Hematopoietic multipotent progenitor cell treated with erythropoietin and hydrocortisone succinate and interleukin-3 and kit ligand, for 17 days (in vitro differentiated cells): ENCODE data around the gene FOXG1.

Experiments
- DNase-seq: peaks from one replicate; pipeline ENCODE4 v3.0.0-alpha.2; 2015; ENCODE audit warnings: low spot score

Gene FOXG1

GRCh38 chr14:28766469-28766955 lies at the start of gene FOXG1:
TSS of gene FOXG1 (plus strand) at chr14:28766787. CDS start at chr14:28767280, 493 bp downstream.
- DNase-seq: no peak

DNA sequence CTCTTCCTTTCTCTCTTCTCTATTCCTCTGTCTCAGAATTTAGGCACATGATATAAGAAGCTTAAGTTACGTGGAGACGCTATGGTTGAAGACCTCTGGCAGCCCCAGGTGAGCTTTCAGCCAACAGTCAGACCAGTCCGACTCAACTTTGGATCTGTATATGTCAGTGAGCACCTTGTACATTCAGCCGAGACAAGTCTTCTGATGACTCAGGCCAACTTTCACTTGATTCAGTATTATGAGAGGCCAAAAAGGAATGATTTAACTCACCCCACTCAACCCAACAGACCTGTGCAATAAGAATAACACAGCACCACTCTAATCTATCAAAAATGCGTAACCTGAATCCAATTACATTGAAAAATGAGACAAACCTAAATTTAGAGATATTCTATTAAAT lies 47.5 kb upstream of the FOXG1 start:
- no peak for DNase-seq

DNA sequence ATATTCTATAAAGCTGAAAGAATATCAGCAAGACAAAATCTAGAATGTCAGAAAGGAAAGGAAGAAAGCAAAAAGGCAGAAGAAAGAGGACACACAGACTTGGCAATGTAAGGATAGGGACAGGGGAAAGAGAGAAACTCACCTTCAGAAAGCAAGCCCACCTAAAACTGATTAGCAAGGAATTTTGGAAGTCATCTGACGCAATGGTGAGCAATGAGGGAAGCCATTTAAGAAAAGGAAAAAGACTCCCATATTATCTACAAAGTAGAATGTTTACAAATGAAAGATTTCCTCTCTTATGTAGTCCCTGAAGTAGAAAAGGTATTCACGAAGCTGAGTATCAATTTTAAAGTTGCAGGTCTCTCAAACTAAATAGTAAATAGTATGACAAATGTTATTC lies 35.2 kb upstream of the FOXG1 start:
- DNase-seq: no peak

GRCh38 chr14:28742171-28742846 lies 24.3 kb upstream of the FOXG1 start:
- DNase-seq: no peak

- no peak for DNase-seq
Observed at GRCh38 chr14:28744126-28744525, 22.5 kb upstream of the FOXG1 start.

- DNase-seq: no peak
Observed at GRCh38 chr14:28745176-28745575, 21.4 kb upstream of the FOXG1 start.

DNA sequence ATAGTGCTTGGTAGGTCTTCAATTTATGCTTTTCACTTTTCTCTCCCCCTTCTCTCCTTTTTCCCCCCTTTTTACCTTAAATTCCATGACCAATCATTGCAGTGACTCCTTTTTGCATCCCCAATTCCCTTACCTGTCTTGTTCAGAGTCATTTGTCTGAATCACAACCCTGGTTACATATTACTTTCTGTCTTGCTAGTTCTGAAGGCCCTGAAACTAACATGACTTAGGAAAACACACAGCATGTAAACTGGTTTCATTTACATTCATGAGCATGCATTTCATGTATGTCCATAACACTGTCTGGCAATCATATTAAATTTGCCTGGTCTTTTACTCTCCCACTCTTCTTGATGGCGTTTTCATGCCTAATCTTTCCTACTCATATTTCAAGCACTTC lies 20.3 kb upstream of the FOXG1 start:
- no peak for DNase-seq

GRCh38 chr14:28751467-28752058 lies 15.0 kb upstream of the FOXG1 start:
- DNase-seq: no peak

DNA sequence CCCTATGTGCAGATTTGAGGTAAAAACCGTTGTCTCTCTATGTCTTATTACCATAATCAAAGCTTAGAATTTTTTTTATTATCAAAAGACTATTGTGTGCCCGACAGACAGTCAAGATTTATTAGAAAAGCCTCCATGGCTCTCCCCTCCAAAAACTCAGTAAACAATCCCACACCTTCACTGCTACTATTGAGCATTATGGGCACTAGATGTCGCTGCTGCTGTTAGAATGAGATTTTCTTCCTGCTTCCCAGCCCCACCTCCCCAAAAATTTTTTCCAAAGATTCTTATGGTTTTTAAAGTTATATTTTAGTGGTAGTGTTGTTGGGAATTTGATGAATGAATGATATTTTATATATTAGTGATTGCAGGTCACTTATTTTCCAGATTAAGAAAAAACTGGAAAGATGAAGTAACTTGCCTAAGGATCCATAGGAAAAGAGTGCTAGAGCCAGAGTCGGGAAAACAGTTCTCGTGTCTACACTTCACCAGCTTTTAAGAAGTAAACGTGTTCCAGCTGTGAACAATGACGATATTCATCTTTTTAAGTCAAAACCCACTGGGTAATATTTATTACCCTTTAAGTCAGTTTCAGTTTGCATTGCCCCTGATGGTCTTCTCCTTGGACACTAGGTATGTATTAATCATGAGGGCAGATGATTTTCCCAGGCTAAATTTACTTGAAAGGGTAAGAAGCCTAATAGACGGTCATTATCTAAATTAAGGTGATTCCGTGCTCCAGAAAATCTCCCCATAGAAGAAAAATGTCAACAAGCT lies 12.2 kb upstream of the FOXG1 start:
- no peak for DNase-seq

GRCh38 chr14:28755198-28755815 lies 11.3 kb upstream of the FOXG1 start:
- no peak for DNase-seq

DNA sequence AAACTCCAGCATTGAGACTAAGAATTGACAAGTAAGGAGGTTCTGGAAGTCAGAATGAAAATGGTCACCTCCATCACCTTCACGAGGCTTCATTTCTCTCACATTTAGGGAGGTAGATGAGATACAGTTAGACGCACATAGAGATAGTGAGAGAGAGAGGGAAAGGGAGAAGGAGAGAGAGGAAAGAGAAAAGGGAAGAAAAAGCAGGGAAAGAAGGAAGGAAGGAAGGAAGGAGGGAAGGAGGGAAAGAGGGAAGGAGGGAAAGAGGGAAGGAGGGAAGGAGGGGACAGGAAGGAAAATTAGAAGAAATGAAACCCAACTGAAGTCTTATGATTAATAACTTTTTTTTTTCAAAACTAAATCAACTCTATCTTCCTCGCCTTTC lies 10.7 kb upstream of the FOXG1 start:
- no peak for DNase-seq

GRCh38 chr14:28756269-28756883 lies 10.2 kb upstream of the FOXG1 start:
- no peak for DNase-seq

DNA sequence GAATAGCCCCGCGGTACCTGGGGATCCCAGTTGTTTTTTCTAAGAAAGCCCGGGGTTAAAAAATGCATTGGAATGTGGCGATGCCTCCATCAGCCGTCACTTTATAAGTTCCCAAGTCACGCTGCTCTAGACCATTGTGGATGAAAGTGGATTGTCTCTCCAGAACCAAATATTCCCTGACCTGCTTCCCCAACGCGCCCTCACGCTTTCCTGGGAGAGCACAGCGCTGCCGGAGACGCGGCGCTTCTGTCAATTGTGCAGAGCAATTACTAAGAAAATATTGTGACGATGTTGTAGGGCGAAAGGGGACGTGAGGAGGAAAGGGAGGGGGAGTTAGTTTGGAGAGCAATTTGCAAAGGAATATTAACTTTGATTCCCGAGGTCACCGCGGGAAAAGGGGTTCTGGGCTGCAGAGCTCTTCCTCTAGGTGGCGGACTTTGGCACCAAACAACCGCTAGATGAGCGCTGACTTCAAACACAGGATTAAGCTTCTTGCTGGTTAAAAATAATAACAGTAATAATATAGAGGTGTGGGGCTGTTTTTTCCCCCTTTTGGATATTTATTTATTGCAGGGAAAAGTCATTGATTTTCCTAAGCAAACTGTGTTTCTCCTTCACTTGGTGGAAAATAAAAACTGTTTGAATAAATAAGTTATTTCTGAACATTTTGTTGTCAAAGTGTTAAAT lies 9.6 kb upstream of the FOXG1 start:
- DNase-seq: no peak

GRCh38 chr14:28757786-28758185 lies 8.8 kb upstream of the FOXG1 start:
- DNase-seq: no peak

- DNase-seq: no peak
Observed at GRCh38 chr14:28758253-28758884, 8.2 kb upstream of the FOXG1 start.

- DNase-seq: no peak
Observed at GRCh38 chr14:28758885-28759652, 7.5 kb upstream of the FOXG1 start.

DNA sequence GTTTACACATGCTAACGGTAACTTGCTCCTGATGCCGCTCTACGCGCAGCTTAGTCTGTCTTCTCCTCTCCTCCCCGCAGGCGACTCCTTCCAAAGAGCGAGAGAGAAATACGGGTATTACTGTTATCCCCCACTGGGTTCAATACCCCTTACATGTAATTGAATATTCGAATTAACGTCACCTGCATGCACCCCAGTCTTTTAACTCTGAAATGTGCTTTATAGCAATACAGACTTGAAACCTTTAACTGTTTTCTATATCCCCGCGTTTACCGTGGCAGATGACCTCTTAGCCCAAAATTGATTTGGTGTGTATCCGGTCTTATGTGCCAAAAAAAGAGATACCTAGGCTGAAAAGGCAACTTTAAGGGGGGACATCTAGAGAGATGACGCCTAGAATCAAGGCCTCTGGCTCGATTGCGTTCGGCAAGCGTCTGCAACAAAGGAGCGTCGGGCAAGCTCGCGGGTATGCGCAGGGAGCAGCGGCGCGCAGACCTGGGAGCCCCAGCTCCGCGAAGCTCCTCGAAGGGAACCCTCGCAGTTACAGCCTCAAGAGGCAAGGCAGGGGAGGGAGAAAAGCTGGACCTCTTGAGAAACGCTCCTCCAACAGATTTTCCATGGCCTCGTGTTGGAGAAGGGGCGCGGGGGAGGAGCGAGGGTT lies 6.8 kb upstream of the FOXG1 start:
- no peak for DNase-seq

DNA sequence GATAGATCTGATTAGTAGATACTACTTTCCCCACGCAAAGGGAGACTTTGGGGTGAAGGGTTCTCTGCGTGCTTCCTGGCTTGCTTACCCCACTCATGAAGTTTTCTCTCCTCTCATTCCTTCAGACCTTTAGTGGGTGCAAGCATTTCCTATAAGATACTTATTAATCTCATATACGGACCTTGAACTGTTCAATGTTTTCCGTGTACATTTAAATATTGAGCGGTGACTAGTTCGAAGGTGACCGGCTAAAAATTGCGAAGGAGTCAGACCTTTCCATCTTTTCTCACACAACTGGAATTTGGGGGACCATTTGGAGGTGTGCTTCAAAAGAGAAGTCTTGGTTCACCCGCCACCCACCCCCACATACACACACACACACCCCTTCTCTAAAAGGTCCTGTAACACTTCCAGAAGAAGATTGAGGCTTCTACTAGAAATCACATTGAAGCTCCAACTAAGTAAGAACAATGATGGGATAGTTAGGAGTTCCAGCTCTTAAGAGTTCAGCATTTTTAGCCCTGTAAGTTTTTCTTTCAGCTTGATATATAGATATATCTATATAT lies 6.1 kb upstream of the FOXG1 start:
- DNase-seq: no peak
